ENCODE data around the gene SAMHD1. TPM values are rescaled to one million over a fixed set of nuclear protein-coding genes. Genes with fewer than 3 reads are reported as not detected.

The SAMHD1 gene
- total and polyA plus RNA-seq, 2 of the 13 experiments (the other 11 are each of a cell fraction or from before 2014, with no cell fraction given), result 16.9 to 43.5 TPM

GRCh38 chr20:36950414-36951197, 902 bp downstream of the SAMHD1 start:
- Histone ChIP-seq H3K9ac (ENCODE audit: insufficient read depth, low read depth, low read length) (peak overlapping the region; percentile 77), H3K27ac (ENCODE audit: extremely low read length, insufficient read depth, low read length) (peak overlapping the region; percentile 76), H3K79me2 (ENCODE audit: insufficient read depth, low read length) (peaks cover 14% of the 10 kb centered on the region), H4K20me1 (ENCODE audit: insufficient read depth, low read length) (no peaks in the 10 kb centered on the region), H3K36me3 (replicated peaks in 1 of 2; ENCODE audit: control insufficient read depth in 1 of 2, insufficient read depth in 2 of 2, low read length in 2 of 2) (peaks cover 0 to 2% of the 10 kb centered on the region in 2 experiments; a peak in 1 of 5 replicates), H3K9me3 (ENCODE audit: low read length) (no peaks in the 10 kb centered on the region), H3K27me3 (ENCODE audit: control insufficient read depth in 1 of 2, insufficient read depth in 2 of 2, low read length in 2 of 2) (no peaks in the 10 kb centered on the region; a peak in 1 of 5 replicates), H3K4me1 (ENCODE audit: insufficient read depth, low read length) (peaks cover 64% of the 10 kb centered on the region), H2AFZ (ENCODE audit: low read length) (peak overlapping the region; percentile 29), H3K4me3 (replicated peaks in 1 of 3; ENCODE audit: insufficient read depth in 1 of 3, low read depth in 2 of 3, low read length in 3 of 3) (peak overlapping the region; percentile 86 to 98 (median 88)), H3K4me2 (ENCODE audit: low read depth, low read length) (peak overlapping the region; percentile 86)
- ChIA-PET POLR2A (no interaction called here), CTCF (ENCODE audit: low intra/inter-chr PET ratio, low total read pairs) (no interaction called here)
- no TSS peak for BruUV-seq (replicated peaks)
- in situ Hi-C loops (cut with HindIII; ENCODE audit: extremely low pct_ligation_motif_present, low pct_unique_long_range_greater_than_20kb) (no loop called here), intact Hi-C loops (cut with micrococcal nuclease; ENCODE audit: unreplicated experiment) (loop anchor here (10.0 kb wide), 1 partner anchor 144 kb away; the partner anchor contains the start of gene RBL1)
- DNase-seq (ENCODE audit: low spot score) (no peak), FAIRE-seq (no peak), ATAC-seq (peak; percentile 8; the same call in 2 of the 3 replicates)
- WGBS (ENCODE audit: low lambda C conversion rate), result under 1% methylated on average over 24 of the region's 24 CpGs
- TF ChIP-seq ZUFSP (CRISPR knock-in tag; IDR thresholded peaks at IDR 0.05; ENCODE audit: borderline replicate concordance) (0 out of 2 replicates have a peak, but pooled peaks have one; percentile 13), LRRFIP1 (CRISPR knock-in tag; conservative IDR thresholded peaks at IDR 0.05) (no peak), REPIN1 (CRISPR knock-in tag; IDR thresholded peaks at IDR 0.05; ENCODE audit: borderline replicate concordance, low read depth) (no peak), CHD4 (IDR thresholded peaks at IDR 0.05; ENCODE audit: borderline replicate concordance, low read length) (no peak), ZNF121 (CRISPR knock-in tag; IDR thresholded peaks at IDR 0.05) (no peak), EHMT2 (IDR thresholded peaks at IDR 0.05; ENCODE audit: borderline replicate concordance, low read depth, low read length) (0 out of 2 replicates have a peak, but pooled peaks have one; percentile 3), ZNF552 (CRISPR knock-in tag; IDR thresholded peaks at IDR 0.05; ENCODE audit: borderline replicate concordance) (no peak), PRPF4 (IDR thresholded peaks at IDR 0.05; ENCODE audit: low read depth, low read length, poor library complexity, severe bottlenecking) (no peak), FIP1L1 (IDR thresholded peaks at IDR 0.05; ENCODE audit: borderline replicate concordance, insufficient read depth, low read depth, low read length) (no peak), TOPORS (CRISPR knock-in tag; IDR thresholded peaks at IDR 0.05) (0 out of 2 replicates have a peak, but pooled peaks have one; percentile 8), TCF7 (IDR thresholded peaks at IDR 0.05; ENCODE audit: low read depth) (0 out of 2 replicates have a peak, but pooled peaks have one; percentile 13), NAIF1 (CRISPR knock-in tag; IDR thresholded peaks at IDR 0.05; ENCODE audit: borderline replicate concordance) (0 out of 2 replicates have a peak, but pooled peaks have one; percentile 51), REL (CRISPR knock-in tag; conservative IDR thresholded peaks at IDR 0.05) (0 out of 2 replicates have a peak, but pooled peaks have one; percentile 3), MED1 (CRISPR knock-in tag; IDR thresholded peaks at IDR 0.05) (peak; percentile 16; the same call in 1 of the 2 replicates), YY1 (IDR thresholded peaks at IDR 0.05; ENCODE audit: insufficient read depth, insufficient replicate concordance, low read depth, low read length) (no peak), ZNF709 (CRISPR knock-in tag; IDR thresholded peaks at IDR 0.05) (no peak; the same call in 1 of the 2 replicates), ZNF615 (CRISPR knock-in tag; IDR thresholded peaks at IDR 0.05; ENCODE audit: borderline replicate concordance) (peak; percentile 17; the same call in 1 of the 2 replicates), SOX5 (CRISPR knock-in tag; IDR thresholded peaks at IDR 0.05; ENCODE audit: borderline replicate concordance) (no peak)
